ENCODE data around the gene SIL1. TPM values are rescaled to one million over a fixed set of nuclear protein-coding genes. Genes with fewer than 3 reads are reported as not detected.

SIL1 gene
- total RNA-seq, 1 donor from 2014 or later: 32.3 TPM

DNA sequence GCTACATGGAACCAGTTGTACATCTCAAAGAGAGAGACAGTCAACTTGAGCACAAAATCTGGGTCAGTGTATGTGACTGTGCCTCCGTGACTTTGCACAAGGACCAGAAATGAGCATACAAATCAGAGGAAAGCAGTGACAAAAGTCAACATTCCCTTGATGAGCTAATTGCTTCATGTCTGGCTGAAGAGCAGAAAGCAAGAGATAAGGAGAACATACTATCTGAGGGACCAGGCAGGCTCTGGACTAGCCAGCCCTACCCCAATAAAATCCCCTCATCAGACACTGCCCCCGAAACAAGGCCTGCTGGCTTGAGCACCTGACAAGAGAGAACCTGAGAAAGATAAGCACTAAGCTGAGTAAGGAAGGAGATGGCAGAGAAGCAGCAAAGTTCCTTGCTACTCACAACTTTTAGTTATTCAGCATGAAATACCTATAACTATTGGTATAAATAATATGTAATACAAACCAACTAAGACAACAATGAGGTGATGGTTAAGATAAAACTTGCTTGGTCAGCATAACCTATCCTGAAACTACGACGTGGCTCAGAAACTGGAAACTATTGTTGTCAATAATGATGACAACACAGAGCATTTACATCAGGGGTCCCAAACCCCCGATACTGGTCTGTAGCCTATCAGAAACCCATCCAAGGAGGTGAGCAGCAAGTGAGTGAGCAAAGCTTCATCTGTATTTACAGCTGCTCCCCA lies 9.5 kb downstream of the SIL1 start:
- TF ChIP-seq, protein P1, sequence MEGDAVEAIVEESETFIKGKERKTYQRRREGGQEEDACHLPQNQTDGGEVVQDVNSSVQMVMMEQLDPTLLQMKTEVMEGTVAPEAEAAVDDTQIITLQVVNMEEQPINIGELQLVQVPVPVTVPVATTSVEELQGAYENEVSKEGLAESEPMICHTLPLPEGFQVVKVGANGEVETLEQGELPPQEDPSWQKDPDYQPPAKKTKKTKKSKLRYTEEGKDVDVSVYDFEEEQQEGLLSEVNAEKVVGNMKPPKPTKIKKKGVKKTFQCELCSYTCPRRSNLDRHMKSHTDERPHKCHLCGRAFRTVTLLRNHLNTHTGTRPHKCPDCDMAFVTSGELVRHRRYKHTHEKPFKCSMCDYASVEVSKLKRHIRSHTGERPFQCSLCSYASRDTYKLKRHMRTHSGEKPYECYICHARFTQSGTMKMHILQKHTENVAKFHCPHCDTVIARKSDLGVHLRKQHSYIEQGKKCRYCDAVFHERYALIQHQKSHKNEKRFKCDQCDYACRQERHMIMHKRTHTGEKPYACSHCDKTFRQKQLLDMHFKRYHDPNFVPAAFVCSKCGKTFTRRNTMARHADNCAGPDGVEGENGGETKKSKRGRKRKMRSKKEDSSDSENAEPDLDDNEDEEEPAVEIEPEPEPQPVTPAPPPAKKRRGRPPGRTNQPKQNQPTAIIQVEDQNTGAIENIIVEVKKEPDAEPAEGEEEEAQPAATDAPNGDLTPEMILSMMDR (conservative IDR thresholded peaks at IDR 0.05; ENCODE audit: low read depth, low read length): no peak
- H3K4me3 ChIP-seq (ENCODE audit: low read depth, low read length): no peak overlapping the region
- DNase-seq (ENCODE audit: low read depth): no peak

DNA sequence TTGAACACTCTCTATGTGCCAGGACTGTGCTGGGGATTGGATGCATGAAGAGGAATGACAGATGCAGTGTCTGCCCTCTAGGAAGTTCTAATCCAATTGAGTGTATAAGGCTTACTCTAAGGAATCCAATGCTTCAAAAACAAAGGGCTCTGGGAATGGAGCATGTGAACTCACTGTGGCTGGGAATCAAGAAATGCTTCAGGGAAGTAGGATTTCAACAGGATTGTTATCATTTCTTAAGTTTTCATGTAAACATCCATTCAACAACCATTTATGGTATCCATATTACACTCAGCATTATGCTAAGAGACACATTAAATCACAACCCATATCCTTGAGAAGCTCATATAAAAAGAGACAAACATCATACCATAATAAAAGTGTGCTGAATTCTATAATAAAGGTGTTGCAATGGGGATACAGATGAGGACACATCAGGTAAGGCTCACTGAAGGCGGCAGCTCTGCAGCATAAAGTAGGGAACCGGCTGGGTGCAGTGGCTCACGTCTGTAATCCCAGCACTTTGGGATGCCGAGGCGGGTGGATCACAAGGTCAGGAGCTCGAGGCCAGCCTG lies 11.3 kb downstream of the SIL1 start:
- no peak for DNase-seq (ENCODE audit: low read depth)
- TF ChIP-seq, protein P1 (conservative IDR thresholded peaks at IDR 0.05; ENCODE audit: low read depth, low read length): no peak
- no peak overlapping the region for H3K4me3 ChIP-seq (ENCODE audit: low read depth, low read length)

DNA sequence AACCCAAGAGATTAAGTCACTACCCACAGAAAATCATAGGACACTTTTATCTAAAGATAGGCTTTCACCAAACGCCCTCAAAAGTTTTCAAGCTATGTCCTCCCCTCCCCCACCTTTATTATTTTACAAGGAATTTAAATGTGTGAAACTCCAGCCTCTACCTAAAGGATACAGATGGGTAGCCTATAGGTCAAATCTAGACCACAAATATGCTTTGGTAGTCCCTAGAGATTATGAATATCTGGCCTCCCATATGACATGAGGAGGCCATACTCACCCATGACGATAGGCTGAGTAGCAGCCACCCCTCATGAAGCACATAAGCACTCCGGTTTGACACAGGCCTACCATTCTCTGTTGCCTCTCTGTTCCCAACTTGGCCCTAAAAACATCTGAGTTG lies 11.9 kb downstream of the SIL1 start:
- TF ChIP-seq, protein P1 (conservative IDR thresholded peaks at IDR 0.05; ENCODE audit: low read depth, low read length): no peak
- H3K4me3 ChIP-seq (ENCODE audit: low read depth, low read length): no peak overlapping the region
- DNase-seq (ENCODE audit: low read depth): no peak

GRCh38 chr5:139185589-139185988 lies 12.6 kb downstream of the SIL1 start:
- DNase-seq (ENCODE audit: low read depth): no peak
- TF ChIP-seq, protein P1 (conservative IDR thresholded peaks at IDR 0.05; ENCODE audit: low read depth, low read length): no peak
- no peak overlapping the region for H3K4me3 ChIP-seq (ENCODE audit: low read depth, low read length)

GRCh38 chr5:139183502-139183901 lies 14.7 kb downstream of the SIL1 start:
- no peak overlapping the region for H3K4me3 ChIP-seq (ENCODE audit: low read depth, low read length)
- no peak for DNase-seq (ENCODE audit: low read depth)
- TF ChIP-seq, protein P1 (conservative IDR thresholded peaks at IDR 0.05; ENCODE audit: low read depth, low read length): no peak

DNA sequence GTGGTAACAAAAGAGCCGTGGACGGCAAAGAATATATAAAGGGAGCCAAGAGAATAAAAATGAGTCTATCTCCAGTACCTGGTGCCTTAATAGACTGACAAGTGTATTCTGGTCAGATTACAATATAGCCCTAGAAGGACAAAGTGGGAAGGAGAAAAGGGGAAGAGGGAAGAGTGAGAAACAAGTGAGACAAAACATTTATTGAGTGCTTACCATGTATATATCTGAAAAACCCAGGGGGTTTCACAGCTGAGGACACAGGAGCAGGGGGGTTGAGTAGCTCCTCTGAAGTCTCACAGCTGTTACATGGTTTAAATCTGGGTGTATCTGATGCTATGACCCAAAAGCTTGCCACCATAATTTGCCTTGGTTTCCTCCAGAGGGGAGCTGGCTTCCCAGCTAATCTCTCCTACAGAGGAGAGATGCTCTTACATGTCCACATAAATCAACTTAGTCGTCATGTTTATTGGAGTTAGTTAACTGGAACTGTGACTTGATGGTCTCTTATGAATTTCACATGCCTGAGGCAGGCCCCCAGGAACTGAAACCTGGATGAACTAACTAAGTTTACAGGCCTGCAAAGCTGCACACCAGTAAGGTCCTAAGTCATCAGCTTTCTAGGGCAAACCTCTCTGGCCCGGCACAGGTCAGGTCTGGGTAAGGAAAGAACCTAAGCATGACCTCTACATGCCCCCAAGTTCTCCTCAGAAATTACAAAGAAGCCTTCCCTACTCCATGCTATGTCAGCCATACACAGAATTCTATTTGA lies 15.5 kb downstream of the SIL1 start:
- H3K4me3 ChIP-seq (ENCODE audit: low read depth, low read length): no peak overlapping the region
- TF ChIP-seq, protein P1 (conservative IDR thresholded peaks at IDR 0.05; ENCODE audit: low read depth, low read length): no peak
- no peak for DNase-seq (ENCODE audit: low read depth)

Measured in epithelial cell of proximal tubule (primary cell).